MCF 10A (cell line): Measurements from ENCODE around the gene RGSL1. TPM values are rescaled to one million over a fixed set of nuclear protein-coding genes. Genes with fewer than 3 reads are reported as not detected.

ENCODE experiments used
- Bru-seq: library from RNA; stranded (reverse); fragments of 400-500 nt; gene quantifications from one replicate; lab custom pipeline; 2021; lab: Mats Ljungman, UMichigan
- BruChase-seq, 2 experiments: library from RNA; stranded (reverse); fragments of 400-500 nt; gene quantifications; one replicate each; lab custom pipeline; 2021; lab: Mats Ljungman, UMichigan
- BruUV-seq: library from RNA; stranded (reverse); fragments of 400-500 nt; replicated peaks from 2 replicates; lab custom pipeline; 2021; lab: Mats Ljungman, UMichigan
- CTCF ChIA-PET: fragments of 300-600 bp; sonication (Branson Sonifier 250); formaldehyde crosslinking; extraction: SDS; loops from one replicate; lab custom pipeline; 2021; ENCODE audit warnings: antibody characterized with exemption, inconsistent platforms; lab: Yijun Ruan, JAX
- POLR2A ChIA-PET: fragments of 300-600, 350-650 bp; sonication (Branson Sonifier 250); formaldehyde crosslinking; extraction: SDS; loops from one replicate; lab custom pipeline; 2020; ENCODE audit warnings: antibody characterized with exemption, inconsistent platforms; lab: Yijun Ruan, JAX
- DNase-seq: peaks from one replicate; pipeline ENCODE4 v3.0.0-alpha.2; 2018; ENCODE audit not compliant: unreplicated experiment
- H3K27ac Mint-ChIP-seq: one replicate; pipeline ENCODE4 v1.8.0; 2022; ENCODE audit warnings: mild to moderate bottlenecking, low read depth, mixed read lengths; ENCODE audit not compliant: unreplicated experiment
- H3K27me3 Mint-ChIP-seq: one replicate; pipeline ENCODE4 v1.8.0; 2022; ENCODE audit warnings: mixed read lengths; ENCODE audit not compliant: insufficient read depth, unreplicated experiment
- H3K36me3 Mint-ChIP-seq: one replicate; pipeline ENCODE4 v1.8.0; 2022; ENCODE audit warnings: mild to moderate bottlenecking, moderate library complexity, mixed read lengths; ENCODE audit not compliant: insufficient read depth, unreplicated experiment
- H3K4me1 Mint-ChIP-seq: one replicate; pipeline ENCODE4 v1.8.0; 2022; ENCODE audit warnings: mixed read lengths; ENCODE audit not compliant: insufficient read depth, unreplicated experiment
- H3K4me3 Mint-ChIP-seq: one replicate; pipeline ENCODE4 v1.8.0; 2022; ENCODE audit warnings: mild to moderate bottlenecking, moderate library complexity, mixed read lengths; ENCODE audit not compliant: unreplicated experiment
- H3K9me3 Mint-ChIP-seq: one replicate; pipeline ENCODE4 v1.8.0; 2022; ENCODE audit warnings: mixed read lengths; ENCODE audit not compliant: unreplicated experiment
- intact Hi-C: fragments of 100-400 bp; cut with micrococcal nuclease; formaldehyde crosslinking; loops from 2 replicates; pipeline ENCODE4 v1.14.1; 2022
- long read RNA-seq: library from polyadenylated mRNA; stranded (forward); transcript quantifications from one replicate; pipeline ENCODE4 v2.0.0, GENCODE V29; 2022
- total RNA-seq: library from RNA; stranded (reverse); gene quantifications from 2 replicates; pipeline ENCODE4 v1.2.3, GENCODE V29; 2022
- TF ChIP-seq, protein P1 (sequence below): fragments of 200-600 bp; IDR thresholded peaks from one replicate; pipeline ENCODE4 v1.8.0; 2022; ENCODE audit warnings: antibody characterized with exemption, mild to moderate bottlenecking; ENCODE audit not compliant: unreplicated experiment

Gene RGSL1
- total RNA-seq (not detected in 2 replicates), Bru-seq, nascent RNA (percentile 7 among the genes with signal in this experiment), BruChase-seq, experiment 1, labeled RNA remaining after a 6-hour chase (percentile 11 among the genes with signal in this experiment), BruChase-seq, experiment 2, labeled RNA remaining after a 2-hour chase (percentile 7 among the genes with signal in this experiment)
- long read RNA-seq, result 0 reads

GRCh38 chr1:182450087-182450486 lies at the start of gene RGSL1:
TSS of gene RGSL1 (plus strand) at chr1:182450146. CDS start at chr1:182450166, 20 bp downstream.
- Mint-ChIP-seq H3K36me3 (no peaks in the 10 kb centered on the region), H3K27ac (no peak within 1 kb of the TSS), H3K4me1 (peaks cover 6% of the 10 kb centered on the region), H3K27me3 (peaks cover 14% of the 10 kb centered on the region), H3K4me3 (no peak within 1 kb of the TSS), H3K9me3 (no peaks in the 10 kb centered on the region)
- no TSS peak for BruUV-seq
- ChIA-PET CTCF (interaction anchor here (0.7 to 3.1 kb wide), 3 partner anchors 54 to 145 kb away, joined by 3 to 25 read pairs (median 4); no protein-coding TSS in a partner anchor), POLR2A (interaction anchor here (0.6 kb wide), 1 partner anchor 60 kb away, joined by 3 read pairs; no protein-coding TSS in a partner anchor)
- intact Hi-C loops, result no loop called here
- TF ChIP-seq, protein P1, sequence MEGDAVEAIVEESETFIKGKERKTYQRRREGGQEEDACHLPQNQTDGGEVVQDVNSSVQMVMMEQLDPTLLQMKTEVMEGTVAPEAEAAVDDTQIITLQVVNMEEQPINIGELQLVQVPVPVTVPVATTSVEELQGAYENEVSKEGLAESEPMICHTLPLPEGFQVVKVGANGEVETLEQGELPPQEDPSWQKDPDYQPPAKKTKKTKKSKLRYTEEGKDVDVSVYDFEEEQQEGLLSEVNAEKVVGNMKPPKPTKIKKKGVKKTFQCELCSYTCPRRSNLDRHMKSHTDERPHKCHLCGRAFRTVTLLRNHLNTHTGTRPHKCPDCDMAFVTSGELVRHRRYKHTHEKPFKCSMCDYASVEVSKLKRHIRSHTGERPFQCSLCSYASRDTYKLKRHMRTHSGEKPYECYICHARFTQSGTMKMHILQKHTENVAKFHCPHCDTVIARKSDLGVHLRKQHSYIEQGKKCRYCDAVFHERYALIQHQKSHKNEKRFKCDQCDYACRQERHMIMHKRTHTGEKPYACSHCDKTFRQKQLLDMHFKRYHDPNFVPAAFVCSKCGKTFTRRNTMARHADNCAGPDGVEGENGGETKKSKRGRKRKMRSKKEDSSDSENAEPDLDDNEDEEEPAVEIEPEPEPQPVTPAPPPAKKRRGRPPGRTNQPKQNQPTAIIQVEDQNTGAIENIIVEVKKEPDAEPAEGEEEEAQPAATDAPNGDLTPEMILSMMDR, result no peak
- DNase-seq, result no peak

DNA sequence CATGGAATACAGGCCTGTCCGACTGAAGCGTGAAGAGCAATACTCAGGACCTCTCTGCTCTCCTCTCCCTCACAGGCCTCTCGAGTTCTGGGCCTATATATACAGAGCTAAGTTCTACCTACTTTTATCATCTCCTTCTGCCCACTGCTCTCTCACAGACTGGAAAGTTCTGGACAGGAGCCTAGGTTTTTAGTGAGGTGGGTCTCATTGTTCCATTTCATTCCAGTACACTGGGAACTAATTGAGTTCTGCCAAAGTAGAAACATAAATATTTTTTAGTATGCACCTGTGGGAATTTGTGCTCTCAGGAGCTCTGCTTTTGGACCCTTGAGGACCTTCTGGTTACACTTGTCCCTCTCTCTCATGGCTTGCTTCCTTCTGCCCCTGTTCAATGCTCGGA lies 49.4 kb upstream of the RGSL1 start, which contains the start of gene TEDDM1:
TEDDM1 (minus strand) TSS at position 101 of the 400 bp plus-strand sequence. CDS start 182 bp downstream, outside the sequence.
- BruUV-seq, result no TSS peak

DNA sequence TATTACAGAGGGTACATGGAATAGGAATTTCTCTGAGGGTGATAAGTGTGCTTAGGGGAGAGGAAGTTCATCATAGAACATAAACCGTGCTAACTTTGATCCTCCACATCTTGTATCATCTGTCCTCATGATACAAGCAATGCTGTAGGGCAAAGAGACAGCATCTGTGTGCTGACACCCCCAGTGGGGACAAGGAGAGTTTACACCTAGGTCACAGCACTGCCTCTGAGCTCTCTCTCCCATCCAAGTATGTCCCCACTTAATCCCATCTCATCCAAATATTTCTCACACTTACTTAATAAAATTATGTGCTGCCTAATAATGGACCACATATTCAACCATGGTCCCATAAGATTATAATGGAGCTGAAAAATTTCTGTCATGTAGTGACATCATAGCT lies 45.2 kb upstream of the RGSL1 start:
- H3K9me3 Mint-ChIP-seq, result peaks cover 8% of the 10 kb centered on the region
- no peaks in the 10 kb centered on the region for H3K4me1 Mint-ChIP-seq
- BruUV-seq, result no TSS peak
- no peak for DNase-seq
- CTCF ChIA-PET, result interaction anchor here (0.7 to 1.3 kb wide), 7 partner anchors 8 to 335 kb away, joined by 3 to 10 read pairs (median 4); no protein-coding TSS in a partner anchor
- TF ChIP-seq, protein P1, result no peak
- H3K27me3 Mint-ChIP-seq, result no peaks in the 10 kb centered on the region
- no peak overlapping the region for H3K4me3 Mint-ChIP-seq
- intact Hi-C loops, result no loop called here
- H3K27ac Mint-ChIP-seq, result no peak overlapping the region
- H3K36me3 Mint-ChIP-seq, result no peaks in the 10 kb centered on the region
- POLR2A ChIA-PET, result interaction anchor here (0.7 to 1.0 kb wide), 2 partner anchors 9 to 290 kb away, joined by 3 read pairs; no protein-coding TSS in a partner anchor

More for the DNA sequence above, 49.4 kb upstream of the RGSL1 start, which contains the start of gene TEDDM1:
- Mint-ChIP-seq H3K4me3 (no peak within 1 kb of the TSS), H3K4me1 (peaks cover 22% of the 10 kb centered on the region), H3K27me3 (no peaks in the 10 kb centered on the region), H3K9me3 (peaks cover 4% of the 10 kb centered on the region), H3K36me3 (no peaks in the 10 kb centered on the region), H3K27ac (no peak within 1 kb of the TSS)
- POLR2A ChIA-PET, result interaction anchor here (0.8 to 3.1 kb wide), 2 partner anchors 201 to 313 kb away, joined by 3 to 9 read pairs; no protein-coding TSS in a partner anchor
- CTCF ChIA-PET, result interaction anchor here (0.5 to 10.9 kb wide), 8 partner anchors 8 to 1215 kb away, joined by 3 to 450 read pairs (median 5); no protein-coding TSS in a partner anchor
- TF ChIP-seq, protein P1, result no peak
- intact Hi-C loops, result no loop called here
- no peak for DNase-seq

DNA sequence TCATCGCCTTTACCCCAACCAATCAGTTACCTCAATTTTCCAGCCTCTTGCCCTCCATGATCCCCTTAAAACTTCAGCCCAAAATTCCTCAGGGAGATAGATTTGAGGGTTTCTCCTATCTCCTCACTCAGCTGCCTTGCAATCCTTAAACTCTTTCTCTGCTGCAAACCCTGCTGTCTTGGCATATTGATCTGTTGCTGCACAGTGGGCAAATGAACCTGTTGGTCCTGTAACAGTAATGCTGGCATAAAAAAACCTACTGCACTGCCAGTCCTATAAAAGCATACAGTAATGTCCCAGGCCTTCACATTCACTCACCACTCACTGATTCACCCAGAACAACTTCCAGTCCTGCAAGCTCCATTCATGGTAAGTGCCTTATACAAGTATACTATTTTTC lies 44.4 kb upstream of the RGSL1 start:
- H3K27ac Mint-ChIP-seq, result no peak overlapping the region
- CTCF ChIA-PET, result interaction anchor here (0.6 to 1.3 kb wide), 9 partner anchors 9 to 336 kb away, joined by 3 to 10 read pairs (median 4); no protein-coding TSS in a partner anchor
- no TSS peak for BruUV-seq
- H3K36me3 Mint-ChIP-seq, result no peaks in the 10 kb centered on the region
- peaks cover 8% of the 10 kb centered on the region for H3K9me3 Mint-ChIP-seq
- no peak for DNase-seq
- no peaks in the 10 kb centered on the region for H3K27me3 Mint-ChIP-seq
- intact Hi-C loops, result no loop called here
- POLR2A ChIA-PET, result interaction anchor here (1.0 kb wide), 1 partner anchor 8 kb away, joined by 3 read pairs; no protein-coding TSS in a partner anchor
- H3K4me3 Mint-ChIP-seq, result no peak overlapping the region
- H3K4me1 Mint-ChIP-seq, result peaks cover 6% of the 10 kb centered on the region
- TF ChIP-seq, protein P1, result no peak
